Lower leg skin (tissue), 3 donors: ENCODE results near the gene MPHOSPH8.

ENCODE experiments used
- CTCF ChIP-seq, 3 donors: fragments of 450-650 bp; IDR thresholded peaks; one replicate each; pipeline ENCODE4 v1.5.1; 2016; ENCODE audit warnings: antibody characterized with exemption in 3 of 3, mild to moderate bottlenecking in 3 of 3, moderate library complexity in 2 of 3
- POLR2A ChIP-seq, 2 donors: fragments of 450-650 bp; IDR thresholded peaks; one replicate each; pipeline ENCODE4 v1.6.1; 2016 to 2017; ENCODE audit warnings: antibody characterized with exemption in 2 of 2, mild to moderate bottlenecking in 1 of 2, moderate library complexity in 1 of 2

- TF ChIP-seq CTCF (IDR thresholded peaks at IDR 0.05) (no peak), POLR2A (IDR thresholded peaks at IDR 0.05) (no peak)
These were observed 26.7 kb upstream of the MPHOSPH8 start for GRCh38 chr13:19606737-19607136.
